Measurements from ENCODE around the gene OBSL1.

Gene OBSL1

DNA sequence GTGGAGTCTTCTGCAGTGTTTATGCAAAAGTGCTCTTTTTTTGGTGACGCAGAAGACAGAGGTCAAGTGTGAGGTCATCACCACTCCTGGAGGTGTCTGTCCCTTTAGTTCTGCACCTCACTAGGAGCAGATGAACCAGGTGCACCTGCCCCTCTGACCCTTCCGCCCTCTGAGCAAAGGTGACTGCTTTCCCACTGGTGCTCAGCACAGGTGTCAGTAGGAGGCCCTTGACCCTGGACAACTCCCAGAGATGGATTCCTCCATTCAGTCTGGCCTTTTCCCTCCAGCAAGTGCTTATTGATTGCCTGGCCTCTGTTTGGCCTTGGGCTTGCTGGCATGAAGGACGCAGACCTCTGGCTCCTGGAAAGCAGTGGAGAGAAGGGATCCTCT is 47.4 kb upstream of the OBSL1 start:
- Histone ChIP-seq H3K27me3 (ENCODE audit: control insufficient read depth, low read length) (peaks cover 9% of the 10 kb centered on the region), H4K20me1 (ENCODE audit: control insufficient read depth, insufficient read depth, low read depth, low read length) (no peaks in the 10 kb centered on the region), H3K36me3 (ENCODE audit: control insufficient read depth, low read length) (no peaks in the 10 kb centered on the region), H3K9me2 (replicated peaks; ENCODE audit: control insufficient read depth, low read length) (no peaks in the 10 kb centered on the region), H3K9me3 (ENCODE audit: control insufficient read depth, insufficient read depth, low read length) (no peaks in the 10 kb centered on the region), H3K79me2 (ENCODE audit: control insufficient read depth, low read length) (no peaks in the 10 kb centered on the region), H3K4me3 (ENCODE audit: low read length) (no peak overlapping the region), H3K4me2 (ENCODE audit: low read length) (no peak overlapping the region), H3K4me1 (ENCODE audit: control insufficient read depth, low read length) (no peaks in the 10 kb centered on the region), H3K27ac (ENCODE audit: low read depth, low read length) (no peak overlapping the region), H3F3A (ENCODE audit: control insufficient read depth, insufficient read depth) (no peaks in the 10 kb centered on the region)
- TF ChIP-seq, protein P1, sequence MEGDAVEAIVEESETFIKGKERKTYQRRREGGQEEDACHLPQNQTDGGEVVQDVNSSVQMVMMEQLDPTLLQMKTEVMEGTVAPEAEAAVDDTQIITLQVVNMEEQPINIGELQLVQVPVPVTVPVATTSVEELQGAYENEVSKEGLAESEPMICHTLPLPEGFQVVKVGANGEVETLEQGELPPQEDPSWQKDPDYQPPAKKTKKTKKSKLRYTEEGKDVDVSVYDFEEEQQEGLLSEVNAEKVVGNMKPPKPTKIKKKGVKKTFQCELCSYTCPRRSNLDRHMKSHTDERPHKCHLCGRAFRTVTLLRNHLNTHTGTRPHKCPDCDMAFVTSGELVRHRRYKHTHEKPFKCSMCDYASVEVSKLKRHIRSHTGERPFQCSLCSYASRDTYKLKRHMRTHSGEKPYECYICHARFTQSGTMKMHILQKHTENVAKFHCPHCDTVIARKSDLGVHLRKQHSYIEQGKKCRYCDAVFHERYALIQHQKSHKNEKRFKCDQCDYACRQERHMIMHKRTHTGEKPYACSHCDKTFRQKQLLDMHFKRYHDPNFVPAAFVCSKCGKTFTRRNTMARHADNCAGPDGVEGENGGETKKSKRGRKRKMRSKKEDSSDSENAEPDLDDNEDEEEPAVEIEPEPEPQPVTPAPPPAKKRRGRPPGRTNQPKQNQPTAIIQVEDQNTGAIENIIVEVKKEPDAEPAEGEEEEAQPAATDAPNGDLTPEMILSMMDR (IDR thresholded peaks at IDR 0.05; ENCODE audit: low read depth, low read length, poor library complexity, severe bottlenecking): no peak

DNA sequence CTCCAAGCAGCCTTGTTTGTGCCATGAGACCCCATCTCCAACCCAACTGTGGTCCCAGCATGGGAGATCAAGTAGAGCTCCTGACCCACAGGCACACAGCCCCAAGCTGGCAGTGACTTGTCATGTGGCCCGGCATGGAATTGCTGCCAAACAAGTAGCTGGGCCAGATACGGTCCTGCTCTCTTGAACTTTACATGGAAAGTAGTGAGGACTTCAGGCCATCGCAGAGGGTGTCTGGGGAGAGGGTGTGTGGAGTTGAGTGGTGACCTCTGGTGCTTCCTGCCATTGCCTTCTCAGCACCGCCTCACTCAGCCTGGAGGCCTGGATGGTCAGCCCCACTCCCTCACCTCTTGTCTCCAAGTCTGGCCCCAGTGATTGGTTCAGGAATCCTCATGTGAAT is 45.2 kb upstream of the OBSL1 start:
- Histone ChIP-seq H3K4me2 (ENCODE audit: low read length) (no peak overlapping the region), H3K27me3 (ENCODE audit: control insufficient read depth, low read length) (no peaks in the 10 kb centered on the region; the same call in 1 of the 2 replicates), H3K9me2 (replicated peaks; ENCODE audit: control insufficient read depth, low read length) (no peaks in the 10 kb centered on the region), H3F3A (ENCODE audit: control insufficient read depth, insufficient read depth) (no peaks in the 10 kb centered on the region), H3K4me3 (ENCODE audit: low read length) (no peak overlapping the region), H3K79me2 (ENCODE audit: control insufficient read depth, low read length) (no peaks in the 10 kb centered on the region), H3K4me1 (ENCODE audit: control insufficient read depth, low read length) (no peaks in the 10 kb centered on the region), H3K27ac (ENCODE audit: low read depth, low read length) (no peak overlapping the region), H4K20me1 (ENCODE audit: control insufficient read depth, insufficient read depth, low read depth, low read length) (no peaks in the 10 kb centered on the region), H3K36me3 (ENCODE audit: control insufficient read depth, low read length) (no peaks in the 10 kb centered on the region), H3K9me3 (ENCODE audit: control insufficient read depth, insufficient read depth, low read length) (no peaks in the 10 kb centered on the region)
- no peak for TF ChIP-seq EZH2phosphoT487 (IDR thresholded peaks at IDR 0.05; ENCODE audit: borderline replicate concordance, low read length)
- TF ChIP-seq, protein P1 (IDR thresholded peaks at IDR 0.05; ENCODE audit: low read depth, low read length, poor library complexity, severe bottlenecking): no peak

DNA sequence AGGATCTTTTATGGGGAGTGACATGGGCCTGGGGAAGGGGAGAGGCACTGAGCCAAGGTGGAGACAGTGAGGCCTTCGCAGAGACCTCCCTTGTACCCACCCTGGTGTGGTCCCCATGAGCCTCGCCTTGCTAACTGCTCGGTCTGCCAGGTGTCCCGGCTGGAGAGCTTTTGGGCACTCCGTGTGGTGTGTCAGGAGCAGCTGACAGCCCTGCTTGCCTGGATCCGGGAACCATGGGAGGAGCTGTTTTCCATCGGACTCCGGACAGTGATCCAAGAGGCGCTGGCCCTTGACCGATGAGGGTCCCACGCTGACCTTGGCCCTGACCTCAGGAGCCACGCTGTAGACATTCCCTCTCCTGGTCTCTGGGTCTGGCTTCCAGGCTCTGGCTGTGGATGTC is 44.6 kb upstream of the OBSL1 start:
- no peaks in the 10 kb centered on the region for H4K20me1 ChIP-seq (ENCODE audit: control insufficient read depth, insufficient read depth, low read depth, low read length)

More for the DNA sequence above, 44.6 kb upstream of the OBSL1 start:
- H3K27me3 ChIP-seq (ENCODE audit: control insufficient read depth, low read length): no peaks in the 10 kb centered on the region; the same call in 1 of the 2 replicates
- H3K4me2 ChIP-seq (ENCODE audit: low read length): no peak overlapping the region
- H3K9me2 ChIP-seq (replicated peaks; ENCODE audit: control insufficient read depth, low read length): no peaks in the 10 kb centered on the region
- H3K9me3 ChIP-seq (ENCODE audit: control insufficient read depth, insufficient read depth, low read length): no peaks in the 10 kb centered on the region
- H3K79me2 ChIP-seq (ENCODE audit: control insufficient read depth, low read length): no peaks in the 10 kb centered on the region
- TF ChIP-seq, protein P1 (IDR thresholded peaks at IDR 0.05; ENCODE audit: low read depth, low read length, poor library complexity, severe bottlenecking): no peak
- no peak for TF ChIP-seq EZH2phosphoT487 (IDR thresholded peaks at IDR 0.05; ENCODE audit: borderline replicate concordance, low read length)
- H3K36me3 ChIP-seq (ENCODE audit: control insufficient read depth, low read length): no peaks in the 10 kb centered on the region
- H3K4me1 ChIP-seq (ENCODE audit: control insufficient read depth, low read length): no peaks in the 10 kb centered on the region
- no peak overlapping the region for H3K27ac ChIP-seq (ENCODE audit: low read depth, low read length)
- no peaks in the 10 kb centered on the region for H3F3A ChIP-seq (ENCODE audit: control insufficient read depth, insufficient read depth)
- no peak overlapping the region for H3K4me3 ChIP-seq (ENCODE audit: low read length)
